IPS-18c (cell line): Measurements from ENCODE around the gene INTS2.
"Not testable (repeated sequence)": the region's sequence is repeated elsewhere in the genome, so short reads cannot be mapped to it uniquely, and the experiment has no call there.

Source experiments
- H3K4me3 ChIP-seq: 2 replicates; pipeline ENCODE4 v1.7.0; 2013; ENCODE audit warnings: low read depth, mild to moderate bottlenecking, low read length, moderate library complexity; ENCODE audit not compliant: insufficient read depth
- H3K9me3 ChIP-seq: one replicate; pipeline ENCODE4 v1.6.1; 2013; ENCODE audit warnings: mild to moderate bottlenecking, low read length, moderate library complexity; ENCODE audit not compliant: control insufficient read depth, insufficient read depth

The INTS2 gene, protein sequence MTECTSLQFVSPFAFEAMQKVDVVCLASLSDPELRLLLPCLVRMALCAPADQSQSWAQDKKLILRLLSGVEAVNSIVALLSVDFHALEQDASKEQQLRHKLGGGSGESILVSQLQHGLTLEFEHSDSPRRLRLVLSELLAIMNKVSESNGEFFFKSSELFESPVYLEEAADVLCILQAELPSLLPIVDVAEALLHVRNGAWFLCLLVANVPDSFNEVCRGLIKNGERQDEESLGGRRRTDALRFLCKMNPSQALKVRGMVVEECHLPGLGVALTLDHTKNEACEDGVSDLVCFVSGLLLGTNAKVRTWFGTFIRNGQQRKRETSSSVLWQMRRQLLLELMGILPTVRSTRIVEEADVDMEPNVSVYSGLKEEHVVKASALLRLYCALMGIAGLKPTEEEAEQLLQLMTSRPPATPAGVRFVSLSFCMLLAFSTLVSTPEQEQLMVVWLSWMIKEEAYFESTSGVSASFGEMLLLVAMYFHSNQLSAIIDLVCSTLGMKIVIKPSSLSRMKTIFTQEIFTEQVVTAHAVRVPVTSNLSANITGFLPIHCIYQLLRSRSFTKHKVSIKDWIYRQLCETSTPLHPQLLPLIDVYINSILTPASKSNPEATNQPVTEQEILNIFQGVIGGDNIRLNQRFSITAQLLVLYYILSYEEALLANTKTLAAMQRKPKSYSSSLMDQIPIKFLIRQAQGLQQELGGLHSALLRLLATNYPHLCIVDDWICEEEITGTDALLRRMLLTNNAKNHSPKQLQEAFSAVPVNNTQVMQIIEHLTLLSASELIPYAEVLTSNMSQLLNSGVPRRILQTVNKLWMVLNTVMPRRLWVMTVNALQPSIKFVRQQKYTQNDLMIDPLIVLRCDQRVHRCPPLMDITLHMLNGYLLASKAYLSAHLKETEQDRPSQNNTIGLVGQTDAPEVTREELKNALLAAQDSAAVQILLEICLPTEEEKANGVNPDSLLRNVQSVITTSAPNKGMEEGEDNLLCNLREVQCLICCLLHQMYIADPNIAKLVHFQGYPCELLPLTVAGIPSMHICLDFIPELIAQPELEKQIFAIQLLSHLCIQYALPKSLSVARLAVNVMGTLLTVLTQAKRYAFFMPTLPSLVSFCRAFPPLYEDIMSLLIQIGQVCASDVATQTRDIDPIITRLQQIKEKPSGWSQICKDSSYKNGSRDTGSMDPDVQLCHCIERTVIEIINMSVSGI

DNA sequence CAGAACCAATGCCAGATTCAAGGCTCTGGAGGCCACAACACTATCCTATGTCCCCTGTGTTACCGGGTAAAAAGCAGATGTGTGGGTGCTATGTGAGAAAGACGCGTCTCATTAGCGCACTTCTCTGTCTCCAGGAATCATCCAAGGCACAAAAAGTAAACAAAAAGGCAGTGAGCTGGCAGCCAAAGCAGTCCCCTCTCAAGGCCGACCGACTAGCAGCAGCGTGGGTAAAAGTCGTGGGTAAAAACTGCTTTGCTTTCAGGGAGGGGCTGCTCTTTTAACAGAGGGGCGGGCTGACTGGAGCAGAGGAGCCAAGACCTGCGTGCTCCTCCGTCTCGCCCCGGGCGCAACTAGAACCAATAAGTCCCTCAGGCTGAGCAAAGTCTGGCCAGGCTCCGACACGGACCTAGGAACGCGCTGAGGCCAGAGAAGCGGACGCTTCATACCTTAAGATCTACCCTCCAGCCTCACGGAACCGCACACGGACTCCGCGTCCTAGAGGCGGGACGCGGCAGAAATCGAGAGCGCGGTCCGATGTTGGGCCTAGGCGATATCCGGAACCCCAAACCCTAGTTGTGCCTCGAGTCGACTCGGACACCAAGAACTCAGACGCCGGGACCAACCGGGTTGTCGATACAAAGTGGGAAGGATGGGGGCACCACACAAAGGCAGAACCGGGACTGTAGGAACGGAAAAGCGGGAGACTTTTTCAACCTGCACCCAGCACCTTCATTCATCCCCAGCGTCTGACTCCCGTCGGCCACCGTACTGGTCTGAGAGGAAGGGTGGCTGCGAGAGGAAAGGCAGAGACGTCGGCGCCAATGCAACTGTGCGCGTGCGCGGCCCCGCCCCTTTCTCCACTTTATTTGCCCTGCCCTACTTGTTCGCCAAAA lies at the start of gene INTS2:
INTS2 (minus strand) TSS at position 775 of the 893 bp plus-strand sequence. CDS start 1,338 bp downstream, outside the sequence.
- Histone ChIP-seq H3K9me3 (no peaks in the 10 kb centered on the region), H3K4me3 (peak within 1 kb of the TSS; percentile 90)

DNA sequence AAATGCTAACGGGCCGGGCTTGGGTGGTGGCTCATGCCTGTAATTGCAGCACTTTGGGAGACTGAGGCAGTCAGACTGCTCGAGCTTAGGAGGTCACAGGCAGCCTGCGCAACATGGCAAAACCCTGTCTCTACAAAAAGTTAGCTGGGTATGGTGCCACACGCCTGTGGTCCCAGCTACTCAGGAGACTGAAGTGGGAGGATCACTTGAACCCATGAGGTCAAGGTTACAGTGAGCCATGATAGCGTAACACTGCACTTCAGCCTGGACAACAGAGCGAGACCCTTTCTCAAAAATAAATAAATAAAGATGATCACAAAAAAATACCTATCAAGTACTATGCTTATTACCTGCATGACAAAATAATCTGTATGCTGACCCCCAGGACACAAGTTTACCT lies 46.3 kb upstream of the INTS2 start:
- no peaks in the 10 kb centered on the region for H3K9me3 ChIP-seq

DNA sequence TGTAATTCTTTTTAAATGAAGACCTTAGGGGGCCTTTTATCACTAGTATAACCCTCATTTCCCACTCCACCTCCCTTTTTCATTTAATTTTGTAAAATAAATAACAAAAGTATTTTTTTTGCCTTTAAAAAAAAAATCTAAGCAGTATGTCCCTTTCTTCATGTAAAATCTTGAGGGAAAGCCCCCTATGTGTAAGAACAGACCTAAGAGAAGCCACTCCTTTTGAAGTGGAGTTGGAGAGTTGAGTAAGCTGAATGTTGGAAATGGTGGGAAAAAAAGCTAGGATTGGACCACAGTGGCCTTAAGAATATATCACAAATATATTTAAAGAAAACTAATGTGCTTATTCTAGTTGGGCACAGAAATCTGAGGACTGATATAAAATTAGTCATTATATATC lies 44.5 kb upstream of the INTS2 start:
- H3K9me3 ChIP-seq: no peaks in the 10 kb centered on the region
- no peak overlapping the region for H3K4me3 ChIP-seq

More for the DNA sequence above, 46.3 kb upstream of the INTS2 start:
- no peak overlapping the region for H3K4me3 ChIP-seq

DNA sequence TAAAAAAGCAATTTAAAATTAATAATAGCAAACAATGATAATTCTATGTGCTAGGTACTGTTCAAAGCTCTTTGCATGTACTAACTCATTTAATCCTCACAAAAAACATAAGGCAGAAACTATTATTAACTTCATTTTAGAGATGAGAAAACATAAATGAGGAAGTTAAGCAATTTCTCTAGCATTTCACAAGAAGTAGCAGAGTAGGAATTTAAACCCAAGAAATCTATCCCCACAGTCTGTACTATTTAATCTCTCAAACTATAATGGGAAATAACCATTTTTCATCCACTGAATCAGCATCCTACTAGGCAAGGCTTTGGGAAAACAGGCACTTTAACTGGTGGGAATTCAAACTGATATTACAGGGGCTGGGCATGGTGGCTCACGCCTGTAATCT lies 42.2 kb upstream of the INTS2 start:
- H3K4me3 ChIP-seq: no peak overlapping the region
- no peaks in the 10 kb centered on the region for H3K9me3 ChIP-seq

DNA sequence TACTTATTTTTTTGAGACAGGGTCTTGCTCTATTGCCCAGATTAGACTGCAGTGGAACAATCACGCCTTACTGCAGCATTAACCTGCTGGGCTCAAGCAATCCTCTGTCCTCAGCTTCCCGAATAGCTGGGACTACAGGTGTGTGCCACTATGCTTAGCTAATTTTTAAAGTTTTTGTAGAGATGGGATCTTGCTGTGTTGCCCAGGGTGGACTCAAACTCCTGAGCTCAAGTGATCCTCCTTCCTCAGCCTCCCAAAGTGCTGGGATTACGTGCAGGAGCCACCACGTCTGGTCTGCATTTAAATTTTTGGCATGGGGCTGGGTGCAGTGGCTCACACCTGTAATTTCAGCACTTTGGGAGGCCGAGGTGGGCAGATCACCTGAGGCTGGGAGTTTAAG lies 41.0 kb upstream of the INTS2 start:
- H3K9me3 ChIP-seq: no peaks in the 10 kb centered on the region
- no peak overlapping the region for H3K4me3 ChIP-seq

DNA sequence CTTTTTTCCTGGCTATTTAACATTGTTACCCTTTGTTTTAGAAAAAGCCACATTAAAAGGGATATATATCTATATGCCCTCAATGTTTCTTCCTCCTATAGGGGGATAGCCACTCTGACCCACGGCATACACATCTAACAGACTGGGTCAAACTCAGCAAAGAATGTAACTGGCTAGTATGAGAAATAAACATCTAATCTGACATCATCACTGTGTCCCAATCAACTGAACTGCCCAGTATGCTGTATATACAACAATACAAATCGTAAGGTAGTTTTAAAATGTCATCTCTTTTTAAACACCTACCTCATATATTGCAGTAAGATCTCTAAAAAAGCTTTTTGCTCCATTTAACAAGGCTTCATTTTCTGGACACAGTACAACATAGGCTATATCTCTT lies 39.9 kb upstream of the INTS2 start:
- Histone ChIP-seq H3K4me3 (no peak overlapping the region), H3K9me3 (no peaks in the 10 kb centered on the region)

DNA sequence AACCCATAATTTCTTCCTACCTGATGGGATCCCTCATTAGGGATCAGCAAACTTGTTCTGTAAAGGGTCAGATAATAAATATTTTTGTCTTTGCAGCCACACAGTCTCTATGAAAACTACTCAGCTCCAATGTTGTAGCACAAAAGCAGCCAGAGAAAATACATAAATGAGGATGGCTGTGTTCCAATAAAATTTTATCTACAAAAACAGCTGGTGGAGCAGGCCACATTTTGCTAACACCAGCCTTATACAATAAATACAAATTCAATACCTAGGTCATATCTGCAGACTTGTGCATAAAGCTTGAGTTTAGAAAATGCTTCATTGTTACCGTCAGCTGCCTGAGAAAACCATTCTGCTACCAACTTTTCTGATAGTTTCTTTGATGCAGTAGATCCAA lies 38.4 kb upstream of the INTS2 start:
- H3K9me3 ChIP-seq: no peaks in the 10 kb centered on the region

DNA sequence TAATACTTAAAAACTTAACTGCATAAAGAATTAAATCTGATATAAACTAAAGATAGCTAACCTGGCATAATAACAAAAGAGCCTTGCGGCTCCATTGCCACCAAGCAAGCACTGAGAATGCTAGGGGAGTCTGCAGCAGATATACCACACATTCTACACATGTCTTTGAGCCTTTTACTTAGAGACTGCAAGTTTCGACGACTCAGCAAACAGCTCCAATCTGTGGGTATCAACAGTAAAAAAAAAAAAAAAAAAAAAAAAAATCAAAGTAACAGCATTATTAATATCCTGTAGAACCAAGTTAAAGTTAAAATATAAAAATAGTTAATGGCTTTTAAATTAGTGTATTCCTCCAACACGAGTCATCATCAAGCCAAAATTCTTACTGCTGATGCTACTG lies 27.8 kb upstream of the INTS2 start:
- Histone ChIP-seq H3K4me3 (no peak overlapping the region), H3K9me3 (no peaks in the 10 kb centered on the region)

More for the DNA sequence above, 38.4 kb upstream of the INTS2 start:
- no peak overlapping the region for H3K4me3 ChIP-seq

DNA sequence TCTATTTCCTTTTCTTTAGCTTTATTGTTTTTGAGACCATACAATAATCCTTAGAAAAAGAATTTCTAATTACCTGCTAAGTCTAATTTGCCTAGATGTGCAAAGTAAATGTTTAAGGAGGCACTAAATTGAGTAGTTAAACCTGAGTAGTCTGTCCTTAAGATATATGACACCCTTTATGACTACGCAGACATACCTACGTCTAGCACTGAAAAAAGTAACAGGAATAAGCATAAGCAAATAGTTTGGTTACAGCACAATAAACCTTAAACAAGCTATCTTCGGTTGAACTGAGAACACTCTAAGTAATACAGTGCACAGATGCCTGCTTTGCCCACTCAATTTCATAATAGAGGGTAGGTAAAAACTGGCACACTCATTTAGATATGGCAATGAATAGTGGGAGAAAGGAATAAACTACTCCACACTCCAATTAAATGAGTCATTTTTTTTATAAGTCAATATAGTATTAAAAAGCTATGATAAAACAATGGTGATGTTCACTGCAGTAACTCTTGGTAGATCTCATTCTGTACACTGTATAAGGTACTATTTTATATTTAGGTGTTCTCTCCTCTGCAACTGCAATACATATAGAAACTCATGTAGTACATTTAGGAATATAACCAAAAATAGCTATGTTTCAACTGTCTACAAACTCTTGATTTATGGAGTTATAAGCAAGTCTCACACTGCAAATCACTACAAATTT lies 19.7 kb upstream of the INTS2 start:
- H3K9me3 ChIP-seq: no peaks in the 10 kb centered on the region
- no peak overlapping the region for H3K4me3 ChIP-seq

DNA sequence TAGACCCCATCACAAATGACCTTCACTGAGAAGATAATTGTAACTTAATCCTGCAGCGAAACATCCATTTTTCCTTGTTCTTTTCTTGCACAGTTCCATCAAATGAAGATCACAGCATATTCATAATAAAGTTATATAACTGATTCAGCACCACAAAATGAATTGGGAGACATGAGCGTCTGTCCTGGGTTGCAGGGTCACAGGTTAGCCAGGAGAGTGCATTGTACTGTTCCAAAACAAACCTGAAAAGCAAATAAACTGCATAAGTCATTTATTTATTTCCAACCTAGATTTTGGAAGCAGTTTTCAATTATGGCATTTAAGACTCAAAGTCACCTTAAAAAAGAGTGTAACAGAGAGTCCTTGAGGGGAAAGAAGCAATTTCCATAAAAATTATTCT lies 18.6 kb upstream of the INTS2 start:
- H3K4me3 ChIP-seq: no peak overlapping the region
- H3K9me3 ChIP-seq: no peaks in the 10 kb centered on the region

DNA sequence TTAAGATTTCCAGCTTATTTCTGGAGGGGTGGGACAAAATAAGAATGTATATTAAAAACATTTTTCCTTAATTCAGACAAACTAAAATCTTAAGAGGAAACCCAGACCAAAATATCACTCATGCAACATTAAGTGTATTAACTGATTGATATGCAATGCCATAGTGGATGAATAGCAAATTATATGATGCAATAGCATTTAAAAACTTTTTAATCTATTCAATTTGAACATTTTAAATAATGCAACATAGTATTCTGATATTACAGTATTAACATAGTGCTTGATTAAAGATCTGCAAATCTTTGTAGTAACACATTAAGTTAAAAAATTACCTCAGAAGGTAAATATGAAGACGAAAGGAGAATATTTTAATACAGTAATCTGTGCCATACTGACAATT lies 15.3 kb upstream of the INTS2 start:
- Histone ChIP-seq H3K4me3 (no peak overlapping the region), H3K9me3 (no peaks in the 10 kb centered on the region)

DNA sequence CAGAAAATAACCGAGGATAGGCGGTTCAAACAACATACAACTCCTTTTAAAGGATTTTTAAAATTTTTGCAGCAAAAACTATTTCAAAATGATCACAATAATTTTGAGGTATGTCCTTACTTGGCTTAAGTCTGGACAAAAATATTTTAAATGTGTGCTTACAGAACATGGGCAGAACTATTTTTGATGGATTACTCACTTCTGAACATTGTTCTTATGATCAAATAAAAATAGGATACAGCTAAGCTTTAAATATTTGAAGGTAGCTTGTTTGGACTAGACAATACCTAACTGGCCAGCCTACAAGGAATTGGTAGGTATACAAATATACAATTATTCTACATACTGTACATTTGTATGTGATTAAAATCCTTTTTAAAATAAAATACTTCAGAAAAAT lies 14.3 kb upstream of the INTS2 start:
- H3K4me3 ChIP-seq: no peak overlapping the region
- no peaks in the 10 kb centered on the region for H3K9me3 ChIP-seq

DNA sequence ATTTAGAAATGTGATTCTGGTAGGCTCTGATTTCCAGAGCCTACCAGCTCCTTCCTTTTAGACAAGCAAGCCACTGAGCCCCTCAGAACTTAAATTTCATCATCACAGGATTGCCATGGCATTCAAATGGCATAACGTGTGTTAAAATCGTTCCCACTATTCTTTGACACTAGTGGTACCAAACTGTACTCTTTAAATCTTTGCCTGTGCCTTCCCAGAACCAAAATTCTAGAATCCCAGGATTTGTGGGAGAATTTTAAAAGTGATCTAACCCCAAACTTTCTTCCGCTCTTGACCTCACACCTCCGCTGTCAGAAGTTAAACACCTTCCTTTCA lies 287 bp upstream of the INTS2 start:
- Histone ChIP-seq H3K9me3 (no peaks in the 10 kb centered on the region), H3K4me3 (peak overlapping the region; percentile 90; the same call in 1 of the 2 replicates)

DNA sequence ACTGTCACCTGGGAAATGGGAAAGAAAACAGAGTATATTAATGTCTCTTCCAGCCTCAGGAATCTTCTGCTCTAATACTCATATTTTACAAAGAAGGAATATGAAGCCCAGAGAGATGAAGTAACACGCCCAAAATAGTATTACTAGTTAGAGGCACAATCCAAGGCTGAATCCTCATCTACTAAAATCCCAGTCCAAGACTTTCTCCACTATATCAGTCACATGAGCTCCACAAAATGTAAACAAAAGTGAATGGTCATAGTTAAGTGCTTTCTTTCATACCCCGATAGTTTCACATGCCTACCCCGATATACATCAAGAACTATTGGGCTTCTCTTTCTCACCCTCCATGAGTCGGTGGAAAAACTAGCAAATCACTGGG lies 965 bp downstream of the INTS2 start:
- Histone ChIP-seq H3K4me3 (peak overlapping the region; percentile 90), H3K9me3 (no peaks in the 10 kb centered on the region)

DNA sequence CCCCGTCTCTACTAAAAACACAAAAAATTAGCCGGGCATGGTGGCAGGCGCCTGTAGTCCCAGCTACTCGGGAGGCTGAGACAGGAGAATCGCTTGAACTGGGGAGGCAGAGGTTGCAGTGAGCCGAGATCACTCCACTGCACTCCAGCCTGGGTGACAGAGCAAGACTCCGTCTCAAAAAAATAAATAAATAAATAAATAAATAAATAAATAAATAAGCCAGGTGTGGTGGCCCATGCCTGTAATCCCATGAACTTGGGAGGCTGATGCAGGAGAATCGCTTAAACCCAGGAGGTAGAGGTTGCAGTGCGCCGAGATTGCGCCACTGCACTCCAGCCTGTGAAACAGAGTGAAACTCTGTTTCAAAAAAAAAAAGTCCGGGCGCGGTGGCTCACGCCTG lies 12.6 kb downstream of the INTS2 start:
- not testable (repeated sequence) for H3K4me3 ChIP-seq, H3K9me3 ChIP-seq

DNA sequence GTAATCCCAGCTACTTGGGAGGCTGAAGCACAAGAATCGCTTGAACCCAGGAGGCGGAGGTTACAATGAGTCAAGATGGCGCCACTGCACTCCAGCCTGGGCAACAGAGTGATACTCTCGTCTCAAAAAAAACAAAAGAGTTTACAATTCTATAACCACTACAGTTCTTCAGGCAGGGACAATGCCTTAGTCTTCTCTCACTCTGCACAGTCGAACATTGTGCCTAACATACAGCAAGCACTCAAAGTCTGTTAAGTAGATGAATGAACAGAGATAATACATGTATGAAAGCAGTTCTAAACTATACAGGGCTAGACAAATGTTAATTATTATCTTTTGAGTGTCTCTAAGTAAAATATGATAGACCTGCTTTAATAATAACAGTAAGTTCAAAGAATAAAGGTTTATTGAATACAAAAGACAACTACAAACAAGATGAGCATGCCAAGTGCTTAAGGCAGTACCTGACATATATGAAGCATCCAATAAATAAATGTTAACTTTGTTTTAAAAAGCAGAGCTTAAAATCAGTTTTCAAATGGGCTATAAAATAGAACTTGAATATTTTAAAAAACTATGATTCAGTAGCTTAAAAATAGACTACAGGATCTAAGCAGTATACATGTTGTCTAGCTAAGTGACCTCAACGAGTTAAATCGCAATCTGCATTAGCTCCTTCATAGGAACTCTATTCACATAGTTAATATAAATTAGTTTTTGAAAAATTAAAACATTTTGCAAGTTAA lies 19.3 kb downstream of the INTS2 start:
- H3K4me3 ChIP-seq: no peak overlapping the region
- H3K9me3 ChIP-seq: no peaks in the 10 kb centered on the region
